ENCODE data around the gene DDC.
"Not testable (repeated sequence)": the region's sequence is repeated elsewhere in the genome, so short reads cannot be mapped to it uniquely, and the experiment has no call there.

DDC gene

DNA sequence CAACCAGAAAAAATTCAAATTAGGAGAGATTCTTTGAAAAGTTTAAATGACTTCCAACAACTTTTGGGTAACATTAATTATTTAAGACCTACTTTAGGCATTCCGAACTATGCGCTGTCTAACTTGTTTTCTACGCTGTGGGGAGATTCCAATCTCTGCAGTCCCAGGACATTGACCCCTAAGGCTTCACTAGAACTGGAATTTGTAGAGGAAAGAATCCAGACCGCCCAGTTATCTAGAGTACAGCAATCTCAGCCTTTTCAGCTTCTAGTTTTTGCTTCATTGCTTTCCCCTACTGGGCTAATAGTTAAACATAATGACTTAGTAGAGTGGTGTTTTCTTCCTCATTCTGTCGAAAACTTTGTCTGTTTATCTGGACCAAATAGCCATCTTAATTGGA is 14.9 kb upstream of the DDC start:
- TF ChIP-seq POLR2A (IDR thresholded peaks at IDR 0.05; ENCODE audit: low read length): no peak
- TF ChIP-seq GATA1 (IDR thresholded peaks at IDR 0.05; ENCODE audit: low read depth, low read length): no peak
- no peak for DNase-seq

DNA sequence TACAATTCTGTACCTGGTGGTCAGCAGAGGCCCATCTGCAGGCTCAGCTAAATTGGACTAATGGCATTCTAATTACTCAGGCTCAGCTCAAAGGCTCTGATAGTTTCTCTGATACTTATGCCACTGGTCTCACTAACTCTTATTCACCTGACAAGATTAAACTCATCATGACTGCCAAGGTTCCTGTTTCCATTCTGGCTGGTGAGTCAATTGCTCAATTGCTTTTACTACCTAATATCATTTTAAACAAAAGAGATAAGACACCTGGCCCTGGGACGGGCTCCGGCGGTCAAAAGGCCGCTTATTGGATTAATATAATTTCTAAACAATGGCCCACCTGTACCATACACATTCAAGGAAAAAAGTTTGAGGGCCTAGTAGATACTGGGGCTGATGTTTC is 12.9 kb upstream of the DDC start:
- not testable (repeated sequence) for DNase-seq

DNA sequence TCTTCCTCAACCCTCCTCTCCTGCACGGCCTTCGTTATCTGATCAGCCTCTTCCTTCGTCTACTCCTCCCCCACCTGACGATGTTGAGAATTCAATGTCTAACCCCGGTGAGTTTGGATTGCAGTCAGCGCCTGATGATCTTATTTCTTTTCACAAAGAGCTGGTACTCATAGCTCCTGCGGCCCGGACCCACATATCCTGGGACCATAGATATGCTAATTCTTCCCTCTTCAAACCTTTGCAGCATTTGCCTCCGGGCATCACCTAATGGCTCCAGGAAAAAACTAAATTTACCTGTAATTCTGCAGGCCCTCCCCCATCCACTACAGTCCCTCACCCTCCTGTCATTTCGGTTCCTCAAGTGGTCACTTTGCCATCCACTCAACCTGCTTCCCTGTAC is 12.4 kb upstream of the DDC start:
- no peak for TF ChIP-seq GATA1 (IDR thresholded peaks at IDR 0.05; ENCODE audit: low read depth, low read length)
- no peak for TF ChIP-seq POLR2A (IDR thresholded peaks at IDR 0.05; ENCODE audit: low read length)
- no peak for DNase-seq

DNA sequence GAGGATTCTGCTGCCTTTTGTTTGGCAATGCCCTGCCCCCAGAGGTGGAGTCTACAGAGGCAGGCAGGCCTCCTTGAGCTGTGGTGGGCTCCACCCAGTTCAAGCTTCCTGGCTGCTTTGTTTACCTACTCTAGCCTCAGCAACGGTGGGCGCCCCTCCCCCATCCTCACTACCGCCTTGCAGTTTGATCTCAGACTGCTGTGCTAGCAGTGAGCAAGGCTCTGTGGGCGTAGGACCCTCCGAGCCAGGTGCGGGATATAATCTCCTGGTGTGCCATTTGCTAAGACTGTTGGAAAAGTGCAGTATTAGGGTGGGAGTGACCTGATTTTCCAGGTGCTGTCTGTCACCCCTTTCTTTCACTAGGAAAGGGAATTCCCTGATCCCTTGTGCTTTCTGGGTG is 11.2 kb upstream of the DDC start:
- not testable (repeated sequence) for DNase-seq

- TF ChIP-seq GATA1 (IDR thresholded peaks at IDR 0.05; ENCODE audit: low read depth, low read length): no peak
- no peak for TF ChIP-seq POLR2A (IDR thresholded peaks at IDR 0.05; ENCODE audit: low read length)
- no peak for DNase-seq
Measured at GRCh38 chr7:50567715-50568261, 2.6 kb upstream of the DDC start.

DNA sequence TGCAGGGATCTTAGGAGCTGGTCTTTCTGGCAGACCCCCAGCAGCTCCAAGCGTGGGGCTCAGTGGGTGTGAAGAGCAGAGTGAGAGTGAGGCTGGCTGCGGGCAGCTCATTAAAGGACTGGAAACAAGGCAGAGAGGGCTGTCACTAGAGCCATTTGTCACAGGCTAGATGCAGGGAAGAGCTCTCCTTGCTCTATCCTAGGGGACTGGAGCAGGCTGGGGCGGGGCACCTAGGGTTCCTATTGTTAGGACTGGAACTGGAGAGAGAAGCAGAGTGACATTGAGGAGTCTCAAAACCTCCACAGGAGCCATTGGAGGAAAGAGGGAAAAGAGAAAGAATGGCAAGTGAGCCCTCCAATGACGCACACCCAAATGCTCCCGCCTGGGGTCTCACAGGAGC is 772 bp upstream of the DDC start:
- TF ChIP-seq POLR2A (IDR thresholded peaks at IDR 0.05; ENCODE audit: low read length) (no peak), GATA1 (IDR thresholded peaks at IDR 0.05; ENCODE audit: low read depth, low read length) (no peak)
- no peak for DNase-seq

DNA sequence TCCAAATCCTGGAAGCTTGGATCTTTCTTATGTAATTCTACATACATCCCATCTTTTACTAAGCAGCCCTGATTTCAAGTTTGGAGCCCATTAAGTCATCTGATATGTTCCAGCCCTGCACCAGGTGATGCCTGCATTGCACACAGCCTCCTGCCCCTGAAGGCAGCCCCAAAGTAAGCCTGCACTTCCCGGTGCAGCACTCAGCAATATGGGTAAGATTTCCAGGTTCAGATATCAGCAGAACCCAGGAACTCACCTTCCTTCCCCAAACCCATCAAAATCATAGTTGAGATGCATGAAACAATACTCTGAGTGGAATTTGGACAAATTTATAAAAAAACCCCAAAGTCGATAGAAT is 333 bp upstream of the DDC start:
- no peak for DNase-seq
- TF ChIP-seq POLR2A (IDR thresholded peaks at IDR 0.05; ENCODE audit: low read length): no peak
- no peak for TF ChIP-seq GATA1 (IDR thresholded peaks at IDR 0.05; ENCODE audit: low read depth, low read length)

DNA sequence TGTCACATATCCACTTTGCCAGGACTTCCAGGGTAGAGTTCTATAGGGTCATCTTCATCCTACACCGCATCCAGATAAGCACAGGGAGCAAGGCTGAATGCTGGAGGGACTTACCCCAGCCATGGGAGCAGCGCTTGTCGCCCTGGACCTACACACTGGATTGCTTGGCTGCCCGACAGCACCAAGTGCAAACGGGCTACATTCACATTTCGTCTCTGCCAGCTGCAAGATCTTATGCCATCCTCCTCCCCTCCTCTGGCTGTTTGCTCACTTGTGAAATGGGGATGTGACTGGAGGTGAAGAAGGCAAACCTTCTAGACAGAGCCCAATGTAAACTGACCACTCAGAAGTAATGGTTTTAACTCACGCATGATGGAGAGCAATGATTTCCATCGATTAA is 1.0 kb downstream of the DDC start:
- no peak for DNase-seq
- no peak for TF ChIP-seq GATA1 (IDR thresholded peaks at IDR 0.05; ENCODE audit: low read depth, low read length)
- TF ChIP-seq POLR2A (IDR thresholded peaks at IDR 0.05; ENCODE audit: low read length): no peak

DNA sequence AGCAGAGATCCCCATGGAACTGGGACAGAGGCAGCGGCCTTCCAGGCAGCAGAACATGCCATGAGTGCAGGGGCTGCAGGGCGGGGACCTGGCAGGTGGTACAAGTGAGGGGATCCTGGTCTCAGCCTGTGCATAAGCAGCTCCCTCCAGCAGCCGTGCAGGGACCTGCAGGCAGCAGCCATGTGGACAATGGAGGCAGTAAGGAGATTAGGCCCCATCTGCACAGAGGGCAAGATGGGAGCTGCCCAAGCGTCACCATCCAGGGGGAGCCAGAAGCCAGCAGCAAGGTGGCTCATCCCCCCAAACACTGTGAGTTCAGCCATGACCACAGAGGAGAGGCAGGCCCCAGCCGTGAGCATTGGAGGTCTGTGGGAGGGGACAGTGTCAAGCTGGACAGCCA is 3.1 kb downstream of the DDC start:
- TF ChIP-seq GATA1 (IDR thresholded peaks at IDR 0.05; ENCODE audit: low read depth, low read length): no peak
- TF ChIP-seq POLR2A (IDR thresholded peaks at IDR 0.05; ENCODE audit: low read length): no peak
- no peak for DNase-seq

DNA sequence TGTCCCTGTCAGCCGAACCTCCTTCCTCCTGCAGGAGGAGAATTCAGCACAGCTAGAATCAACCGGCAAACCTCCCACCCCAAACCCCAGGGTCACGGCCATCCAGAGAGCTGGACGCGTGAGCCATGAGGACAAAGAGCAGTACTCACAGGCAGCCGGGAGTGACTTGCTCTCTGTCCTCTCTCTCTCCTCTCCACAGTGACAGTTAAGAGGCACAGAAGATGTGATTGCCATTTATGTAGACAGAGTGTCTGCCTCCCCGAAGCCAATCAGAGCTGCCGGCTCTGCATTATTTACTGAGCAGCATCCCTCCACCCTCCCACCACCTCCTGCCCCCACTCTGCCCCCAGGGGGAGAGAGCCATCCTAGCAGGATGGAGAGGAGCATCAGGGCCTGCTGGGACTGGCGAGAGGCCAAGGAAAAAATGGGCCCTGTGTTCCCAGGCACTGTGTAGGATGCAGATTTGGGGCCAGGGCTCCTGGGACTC is 4.3 kb downstream of the DDC start:
- no peak for DNase-seq
- TF ChIP-seq GATA1 (IDR thresholded peaks at IDR 0.05; ENCODE audit: low read depth, low read length) (no peak), POLR2A (IDR thresholded peaks at IDR 0.05; ENCODE audit: low read length) (no peak)

DNA sequence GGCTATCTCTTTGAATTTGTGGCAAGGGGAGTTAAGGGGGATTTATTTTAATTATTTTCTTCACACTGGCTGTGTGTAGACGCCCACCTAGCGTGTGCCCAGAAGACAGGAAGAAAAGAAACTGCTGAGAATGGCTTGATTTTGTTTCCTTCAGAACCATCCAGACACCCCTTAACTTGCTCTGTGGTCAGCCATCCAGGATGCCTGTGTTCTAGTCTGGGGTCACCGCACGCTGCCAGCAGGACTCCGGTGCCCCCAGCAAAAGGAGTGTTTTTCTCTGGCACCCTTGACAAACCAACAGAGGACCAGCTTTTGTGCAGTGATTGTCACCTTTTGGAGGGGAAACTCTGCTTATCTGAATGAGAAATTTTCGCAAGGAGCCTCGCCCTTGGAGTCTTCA is 5.3 kb downstream of the DDC start:
- TF ChIP-seq GATA1 (IDR thresholded peaks at IDR 0.05; ENCODE audit: low read depth, low read length) (no peak), POLR2A (IDR thresholded peaks at IDR 0.05; ENCODE audit: low read length) (no peak)
- no peak for DNase-seq

DNA sequence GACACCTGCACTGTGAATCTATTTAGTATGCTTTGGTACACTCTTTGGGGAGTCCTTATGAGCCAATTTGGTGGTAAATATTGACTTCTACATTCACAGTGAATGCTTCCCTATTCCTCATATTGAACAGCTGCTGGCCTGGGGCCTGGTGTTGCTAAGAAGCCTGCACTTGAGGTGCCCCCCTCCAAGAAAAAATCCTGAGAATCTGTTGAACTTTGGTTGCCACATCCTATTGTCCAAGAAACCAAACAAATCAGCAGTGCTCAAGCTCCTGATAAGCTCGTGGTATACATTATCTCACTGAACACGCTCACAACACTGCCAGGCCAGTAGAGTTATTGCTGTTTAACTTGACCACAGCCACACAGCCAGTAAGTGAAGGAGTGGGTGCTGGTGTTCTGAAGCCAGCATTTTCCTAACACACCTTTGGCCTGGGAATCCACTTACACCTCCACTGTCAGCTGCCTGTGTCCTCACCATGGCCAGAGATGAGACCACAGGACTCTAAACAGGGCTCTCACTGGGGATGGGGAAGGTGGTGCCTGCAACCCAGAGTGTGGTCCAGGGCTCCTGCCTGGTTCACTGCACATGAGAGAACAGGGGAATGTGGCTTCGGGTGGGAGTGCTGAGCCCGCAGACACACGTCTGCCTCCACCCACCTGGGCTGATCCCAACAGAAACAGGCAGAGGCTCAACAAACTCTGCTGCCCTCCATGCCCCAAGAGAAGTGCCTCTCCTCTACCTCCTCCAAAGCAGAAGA is 6.7 kb downstream of the DDC start:
- DNase-seq: peak in 1 of 2 experiments; percentile 18
- TF ChIP-seq POLR2A (IDR thresholded peaks at IDR 0.05; ENCODE audit: low read length): no peak
- TF ChIP-seq GATA1 (IDR thresholded peaks at IDR 0.05; ENCODE audit: low read depth, low read length): no peak

- TF ChIP-seq POLR2A (IDR thresholded peaks at IDR 0.05; ENCODE audit: low read length) (no peak), GATA1 (IDR thresholded peaks at IDR 0.05; ENCODE audit: low read depth, low read length) (no peak)
- no peak for DNase-seq
Measured at GRCh38 chr7:50557099-50557498, 8.1 kb downstream of the DDC start.

DNA sequence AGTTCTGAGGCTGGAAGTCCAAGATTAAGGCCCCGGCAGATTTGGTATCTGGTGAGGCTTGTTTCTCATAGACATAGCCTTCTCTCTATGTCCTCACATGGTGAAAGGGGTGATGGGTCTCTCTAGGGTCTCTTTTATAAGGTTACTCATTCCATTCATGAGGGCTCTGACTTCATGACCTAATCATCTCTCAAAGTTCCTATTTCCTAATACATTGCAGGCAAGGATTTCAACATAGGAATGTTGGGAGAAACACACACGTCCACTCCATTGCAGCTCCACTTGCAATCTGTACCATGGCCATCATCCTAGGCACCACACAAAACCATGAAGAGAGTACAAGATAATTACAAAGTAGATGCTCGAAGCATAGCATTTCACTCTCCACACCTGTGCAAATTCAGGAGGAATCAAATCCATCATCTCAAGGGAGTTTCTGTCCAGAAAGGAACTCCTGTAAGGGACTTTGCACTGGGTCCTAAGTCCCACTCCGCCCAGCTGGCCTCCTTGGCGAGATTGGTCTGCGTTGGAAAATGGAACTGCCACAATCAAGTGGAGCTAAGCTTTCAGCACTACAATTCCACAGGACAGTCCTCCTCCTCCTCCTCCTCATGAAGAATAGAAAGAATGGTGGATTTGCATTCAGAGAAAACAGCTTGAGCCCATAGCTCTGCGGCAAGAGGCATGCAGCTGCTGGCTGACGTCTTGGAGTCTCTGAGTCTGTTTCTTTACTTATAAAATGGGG is 8.8 kb downstream of the DDC start:
- TF ChIP-seq GATA1 (IDR thresholded peaks at IDR 0.05; ENCODE audit: low read depth, low read length): no peak
- TF ChIP-seq POLR2A (IDR thresholded peaks at IDR 0.05; ENCODE audit: low read length): no peak

GRCh38 chr7:50555594-50556140 is 9.5 kb downstream of the DDC start:
- no peak for DNase-seq

More for the DNA sequence above, 8.8 kb downstream of the DDC start:
- no peak for DNase-seq

More at GRCh38 chr7:50555594-50556140, 9.5 kb downstream of the DDC start:
- TF ChIP-seq GATA1 (IDR thresholded peaks at IDR 0.05; ENCODE audit: low read depth, low read length): no peak
